Measurements from ENCODE around the gene DUOX2. TPM values are rescaled to one million over a fixed set of nuclear protein-coding genes. Genes with fewer than 3 reads are reported as not detected.

DUOX2 gene
- total RNA-seq, 1 donor from 2014 or later = 2.3 TPM

- no peaks in the 10 kb centered on the region for H3K9me3 Mint-ChIP-seq
- no peaks in the 10 kb centered on the region for H3K4me1 Mint-ChIP-seq
- no peaks in the 10 kb centered on the region for H3K36me3 Mint-ChIP-seq
- H3K4me3 Mint-ChIP-seq = no peak overlapping the region
- peak in 1 of 2 experiments; percentile 5 for DNase-seq (ENCODE audit: low spot score in 2 of 2, unreplicated experiment in 2 of 2)
- no peak overlapping the region for H3K27ac Mint-ChIP-seq
- TF ChIP-seq CTCF (IDR thresholded peaks at IDR 0.05; ENCODE audit: unreplicated experiment) = no peak
- peaks cover 60% of the 10 kb centered on the region for H3K27me3 Mint-ChIP-seq (ENCODE audit: low read depth)
Measured at GRCh38 chr15:45100884-45101625, 12.9 kb downstream of the DUOX2 start.

GRCh38 chr15:45099549-45100165, 14.3 kb downstream of the DUOX2 start:
- no peaks in the 10 kb centered on the region for H3K4me1 Mint-ChIP-seq
- H3K36me3 Mint-ChIP-seq = no peaks in the 10 kb centered on the region
- H3K9me3 Mint-ChIP-seq = no peaks in the 10 kb centered on the region
- no peak for TF ChIP-seq CTCF (IDR thresholded peaks at IDR 0.05; ENCODE audit: unreplicated experiment)
- no peak overlapping the region for H3K27ac Mint-ChIP-seq
- no peak overlapping the region for H3K4me3 Mint-ChIP-seq
- no peak for DNase-seq (ENCODE audit: low spot score in 2 of 2, unreplicated experiment in 2 of 2)
- H3K27me3 Mint-ChIP-seq (ENCODE audit: low read depth) = peaks cover 51% of the 10 kb centered on the region

- no peaks in the 10 kb centered on the region for H3K36me3 Mint-ChIP-seq
- no peak for DNase-seq (ENCODE audit: low spot score in 2 of 2, unreplicated experiment in 2 of 2)
- peaks cover 55% of the 10 kb centered on the region for H3K27me3 Mint-ChIP-seq (ENCODE audit: low read depth)
- H3K9me3 Mint-ChIP-seq = no peaks in the 10 kb centered on the region
- no peaks in the 10 kb centered on the region for H3K4me1 Mint-ChIP-seq
- H3K27ac Mint-ChIP-seq = no peak overlapping the region
- TF ChIP-seq CTCF (IDR thresholded peaks at IDR 0.05; ENCODE audit: unreplicated experiment) = no peak
- no peak overlapping the region for H3K4me3 Mint-ChIP-seq
Measured at GRCh38 chr15:45097466-45097865, 16.5 kb downstream of the DUOX2 start.

GRCh38 chr15:45095661-45096060, 18.3 kb downstream of the DUOX2 start:
- H3K4me3 Mint-ChIP-seq = no peak overlapping the region
- H3K27ac Mint-ChIP-seq = no peak overlapping the region
- no peak for TF ChIP-seq CTCF (IDR thresholded peaks at IDR 0.05; ENCODE audit: unreplicated experiment)
- DNase-seq (ENCODE audit: low spot score in 2 of 2, unreplicated experiment in 2 of 2) = no peak
- H3K36me3 Mint-ChIP-seq = no peaks in the 10 kb centered on the region
- peaks cover 57% of the 10 kb centered on the region for H3K27me3 Mint-ChIP-seq (ENCODE audit: low read depth)
- no peaks in the 10 kb centered on the region for H3K9me3 Mint-ChIP-seq
- H3K4me1 Mint-ChIP-seq = no peaks in the 10 kb centered on the region

GRCh38 chr15:45094358-45094730, 19.6 kb downstream of the DUOX2 start:
- Mint-ChIP-seq H3K4me3 (no peak overlapping the region), H3K27me3 (ENCODE audit: low read depth) (peaks cover 63% of the 10 kb centered on the region), H3K4me1 (no peaks in the 10 kb centered on the region), H3K27ac (no peak overlapping the region), H3K9me3 (no peaks in the 10 kb centered on the region), H3K36me3 (no peaks in the 10 kb centered on the region)
- TF ChIP-seq CTCF (IDR thresholded peaks at IDR 0.05; ENCODE audit: unreplicated experiment) = no peak
- no peak for DNase-seq (ENCODE audit: low spot score in 2 of 2, unreplicated experiment in 2 of 2)

Data from mesothelial cell of epicardium (in vitro differentiated cells).